ENCODE data around the gene BHLHE40. TPM values are rescaled to one million over a fixed set of nuclear protein-coding genes. Genes with fewer than 3 reads are reported as not detected.
A peak's percentile ranks its signal among the peaks of the same experiment; 100 is the strongest.
"Not testable (repeated sequence)": the region's sequence is repeated elsewhere in the genome, so short reads cannot be mapped to it uniquely, and the experiment has no call there.

Gene BHLHE40
- total RNA-seq, 1 donor from 2014 or later: 266 TPM

- ATAC-seq: no peak
These were observed 15.3 kb upstream of the BHLHE40 start for GRCh38 chr3:4963669-4964570.

GRCh38 chr3:4966006-4966405 lies 13.2 kb upstream of the BHLHE40 start:
- ATAC-seq: not testable (repeated sequence)

- not testable (repeated sequence) for ATAC-seq
These were observed 11.6 kb upstream of the BHLHE40 start for GRCh38 chr3:4967683-4968082.

- ATAC-seq: not testable (repeated sequence)
These were observed 7.8 kb upstream of the BHLHE40 start for GRCh38 chr3:4971437-4971836.

- no peak for ATAC-seq
These were observed 7.4 kb upstream of the BHLHE40 start for GRCh38 chr3:4971838-4972237.

GRCh38 chr3:4972652-4973643 lies 6.3 kb upstream of the BHLHE40 start:
- ATAC-seq: no peak

- ATAC-seq: no peak
These were observed 5.1 kb upstream of the BHLHE40 start for GRCh38 chr3:4974154-4974553.

- ATAC-seq: peak; percentile 9
These were observed 3.1 kb upstream of the BHLHE40 start for GRCh38 chr3:4976109-4976508.

- peak; percentile 14 for ATAC-seq
These were observed 2.0 kb upstream of the BHLHE40 start for GRCh38 chr3:4977001-4977852.

- ATAC-seq: no peak
These were observed 1.4 kb upstream of the BHLHE40 start for GRCh38 chr3:4977853-4978203.

GRCh38 chr3:4978204-4978965 lies 852 bp upstream of the BHLHE40 start:
- peak; percentile 76 for ATAC-seq

- ATAC-seq: peak; percentile 71
These were observed 240 bp upstream of the BHLHE40 start for GRCh38 chr3:4978966-4979427.

- ATAC-seq: peak; percentile 12
These were observed 1.3 kb downstream of the BHLHE40 start for GRCh38 chr3:4980229-4981203.

- ATAC-seq: no peak
These were observed 2.0 kb downstream of the BHLHE40 start for GRCh38 chr3:4981294-4981664.

- ATAC-seq: no peak
These were observed 2.6 kb downstream of the BHLHE40 start for GRCh38 chr3:4981665-4982494.

- ATAC-seq: no peak
These were observed 3.8 kb downstream of the BHLHE40 start for GRCh38 chr3:4982773-4983738.

GRCh38 chr3:4983739-4984510 lies 4.7 kb downstream of the BHLHE40 start:
- peak; percentile 2 for ATAC-seq

All from esophagus mucosa (tissue), 1 donor.